GM18507 (cell line): ENCODE data around the gene TMEM9.
A peak's percentile ranks its signal among the peaks of the same experiment; 100 is the strongest.

ENCODE experiments used
- DNase-seq: peaks from one replicate; pipeline ENCODE4 v3.0.0; 2011; ENCODE audit warnings: low read depth; ENCODE audit not compliant: insufficient read length; ENCODE audit errors: extremely low spot score
- FAIRE-seq: peaks from 2 replicates; lab custom pipeline; 2011; peaks lifted over from hg19 to GRCh38; lab: Jason Lieb, UNC

Gene TMEM9

DNA sequence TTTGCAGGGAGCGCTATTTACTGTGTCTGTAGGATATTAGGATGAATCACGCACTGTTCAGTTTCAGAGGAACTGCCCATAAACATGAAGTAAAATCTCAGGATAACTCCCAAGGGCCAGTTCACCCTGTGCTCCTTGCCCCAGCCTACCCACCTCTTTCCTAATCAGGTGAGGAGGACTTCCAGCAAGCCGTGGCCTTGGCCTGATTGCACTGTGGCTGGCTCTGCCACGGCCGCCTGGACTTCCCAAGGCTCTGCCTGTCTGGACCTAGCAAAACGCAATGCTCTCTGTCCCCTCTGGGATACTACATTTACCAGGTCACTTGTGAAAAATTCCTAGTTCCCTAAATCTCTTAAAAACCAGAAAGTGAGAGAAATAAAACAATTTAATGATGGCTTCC, 19.9 kb downstream of the TMEM9 start:
- no peak for FAIRE-seq

DNA sequence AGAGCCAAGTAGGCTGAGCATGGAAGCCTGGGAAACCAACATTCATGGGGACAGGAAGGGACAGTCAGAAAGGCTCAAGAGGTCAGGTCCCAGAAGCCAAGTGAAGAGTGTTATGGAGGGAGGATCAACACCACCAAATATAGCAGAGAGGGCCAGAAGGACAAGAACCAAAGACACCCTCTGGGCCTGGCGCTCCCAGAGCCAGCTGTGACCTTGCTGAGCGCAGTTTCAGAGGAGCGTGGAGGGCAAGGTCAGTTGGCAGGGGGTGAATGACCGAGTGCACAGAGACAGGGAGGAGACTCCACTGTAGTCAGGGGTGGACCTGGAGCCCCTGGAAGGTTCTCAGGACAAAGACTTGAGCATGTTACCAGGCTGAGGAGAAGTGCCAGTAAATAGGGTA, 22.9 kb downstream of the TMEM9 start:
- DNase-seq (no peak), FAIRE-seq (no peak)

More for the DNA sequence above, 19.9 kb downstream of the TMEM9 start:
- no peak for DNase-seq

DNA sequence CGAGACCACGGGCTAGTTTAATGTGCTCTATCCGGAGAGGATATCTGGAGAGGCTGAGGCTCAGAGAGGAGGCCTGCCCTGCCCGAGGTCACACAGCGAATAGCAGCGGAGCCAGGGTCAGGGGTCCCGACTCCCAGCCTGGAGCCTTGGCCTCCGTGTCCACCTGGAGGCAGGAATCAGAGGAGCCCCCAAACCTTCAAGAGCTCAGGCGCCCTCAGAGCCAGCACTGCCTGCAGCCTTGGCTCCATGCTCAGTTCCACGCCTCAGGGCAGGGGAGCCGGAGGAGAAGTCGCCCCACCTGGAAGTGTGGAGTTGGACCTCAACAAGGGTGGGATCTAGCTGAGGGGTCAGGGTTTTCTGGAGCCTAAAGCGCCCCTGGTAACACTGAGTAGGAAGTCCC, 25.3 kb downstream of the TMEM9 start:
- no peak for DNase-seq
- no peak for FAIRE-seq

DNA sequence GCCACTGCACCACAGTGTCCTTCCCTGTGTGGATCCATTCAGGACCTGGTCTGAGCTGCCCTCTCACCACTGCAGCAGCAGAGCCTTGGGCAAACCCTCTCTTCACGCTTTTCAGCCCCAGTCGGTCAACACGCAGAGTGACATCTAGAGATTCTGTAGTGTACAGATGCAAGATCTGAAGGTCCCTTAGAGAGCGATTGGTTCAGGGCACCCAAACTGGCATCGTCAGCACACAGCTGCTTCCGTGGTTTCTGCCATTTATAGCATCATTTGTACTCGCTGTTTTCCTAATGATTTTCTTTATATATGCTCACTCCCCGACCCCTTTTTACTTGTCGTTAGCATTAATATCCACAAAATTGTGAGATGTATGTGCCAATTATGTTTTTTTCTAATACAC, 25.8 kb downstream of the TMEM9 start:
- FAIRE-seq: no peak

DNA sequence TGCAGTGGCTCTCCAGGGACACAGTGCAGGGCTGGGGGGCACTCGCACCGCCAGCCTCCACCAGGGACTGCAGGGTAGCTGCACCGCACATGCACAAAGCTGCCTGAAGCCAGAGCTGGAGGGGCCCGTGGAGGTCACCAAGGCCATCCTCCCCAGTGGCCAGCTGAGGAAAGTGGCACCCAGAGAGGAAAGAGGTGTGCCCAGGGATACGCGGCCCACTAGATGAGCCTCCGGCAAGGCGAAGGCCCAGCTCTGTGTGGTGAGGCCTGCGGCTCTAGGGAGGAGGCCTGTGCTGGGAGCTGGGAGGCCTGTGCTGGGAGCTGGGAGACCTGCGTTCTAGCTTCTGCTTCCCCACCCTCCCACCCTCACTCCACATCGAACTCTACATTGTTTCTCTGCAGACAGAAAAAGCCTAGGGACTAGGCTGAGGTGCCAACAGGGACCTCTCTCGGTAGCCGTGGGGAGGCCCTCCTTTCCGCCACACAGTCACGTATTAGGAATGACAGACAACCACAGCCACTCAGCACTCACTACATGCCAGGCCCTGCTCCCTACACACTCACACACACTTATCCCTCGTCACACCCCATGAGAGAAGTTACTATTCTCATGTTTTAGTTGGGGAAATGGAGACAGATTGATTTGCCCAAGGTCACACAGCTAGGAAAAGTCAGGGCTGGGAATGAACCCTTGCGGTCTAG, 26.4 kb downstream of the TMEM9 start:
- no peak for DNase-seq
- FAIRE-seq: no peak

More for the DNA sequence above, 25.8 kb downstream of the TMEM9 start:
- DNase-seq: no peak

DNA sequence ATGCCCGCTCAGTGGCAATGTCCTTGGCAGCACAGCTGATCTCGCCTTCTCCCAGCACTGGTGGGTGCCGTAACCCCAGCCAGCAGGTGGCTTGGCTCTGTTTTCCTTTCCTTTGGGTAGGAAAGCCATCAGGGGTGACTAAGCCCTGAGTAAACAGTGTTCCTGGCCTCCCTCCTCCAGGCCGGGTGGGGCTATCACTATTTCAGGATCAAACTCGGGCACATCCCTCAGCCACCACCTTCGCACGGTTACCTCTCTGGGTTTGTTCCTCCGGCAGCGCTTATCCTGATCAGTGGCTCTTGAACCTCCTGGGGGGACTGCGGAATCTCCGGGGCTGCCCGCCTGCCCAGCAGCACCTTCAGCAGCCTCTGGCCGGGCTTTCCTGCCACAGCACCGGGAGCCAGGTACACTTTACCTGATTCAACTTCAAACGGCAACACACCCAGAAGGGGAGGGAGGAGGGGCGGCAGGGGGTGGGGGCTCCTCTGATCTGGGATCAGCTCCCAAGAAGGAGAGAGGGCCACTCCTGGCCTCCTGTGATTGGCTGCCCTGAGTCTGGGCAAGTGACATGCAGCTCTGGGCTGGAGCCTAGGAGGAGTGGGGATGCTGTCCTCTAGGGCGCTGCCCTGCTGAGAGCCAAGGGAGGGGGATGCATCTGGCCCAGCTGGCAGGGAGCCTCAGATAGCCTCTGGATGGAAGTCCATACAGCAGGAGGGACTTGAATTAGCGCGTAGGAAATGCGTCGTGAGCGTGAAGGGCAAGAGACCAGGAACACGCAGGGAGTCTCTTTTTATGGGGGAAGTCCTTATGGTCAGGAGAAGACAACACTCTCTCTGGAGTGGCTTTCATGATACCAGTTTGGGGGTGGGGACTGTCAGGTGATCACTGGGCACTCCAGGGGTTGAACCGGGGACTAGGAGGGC, 27.2 kb downstream of the TMEM9 start, which contains the start of gene ASCL5:
Gene ASCL5, minus strand, starts transcription at position 353 of the 923 bp plus-strand sequence. CDS start 11,812 bp downstream, outside the sequence.
- no peak for DNase-seq
- FAIRE-seq: no peak

DNA sequence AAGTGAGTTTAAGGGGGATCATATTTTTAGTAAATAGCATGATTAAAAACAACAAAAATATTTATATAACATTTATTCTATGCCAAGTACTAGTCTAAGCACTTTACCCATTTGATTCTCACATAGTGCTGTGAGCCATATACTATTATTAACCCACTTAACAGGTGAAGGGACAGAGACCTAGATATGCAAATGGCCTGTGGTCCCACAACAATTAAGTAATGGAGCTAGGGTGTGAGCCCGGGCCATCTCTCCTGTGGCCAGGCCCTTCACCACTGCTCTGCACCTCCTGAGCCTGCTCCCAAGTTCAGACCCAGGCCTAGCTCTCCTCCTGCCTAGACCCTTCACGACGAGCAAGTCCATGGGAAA, 27.8 kb downstream of the TMEM9 start:
- FAIRE-seq (no peak), DNase-seq (no peak)

DNA sequence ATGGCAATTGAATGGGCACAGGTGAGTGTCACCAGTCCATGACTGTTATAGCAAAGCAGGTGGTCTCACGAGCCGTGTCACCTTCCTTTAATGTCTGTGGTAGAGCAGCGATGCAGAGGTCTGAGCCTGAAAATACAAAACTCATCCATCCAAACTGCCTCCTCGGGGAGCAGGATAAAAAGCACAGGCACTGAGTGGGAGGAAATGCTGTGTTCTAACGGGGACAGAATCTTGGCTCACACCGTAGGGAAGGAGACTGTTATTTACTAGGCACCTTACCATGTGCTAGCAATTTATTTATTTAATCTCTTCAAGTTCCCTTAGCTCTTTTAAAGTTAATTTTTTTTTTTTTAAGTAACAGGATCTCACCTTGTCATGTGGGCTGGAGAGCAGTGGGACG, 28.5 kb downstream of the TMEM9 start:
- DNase-seq: no peak
- no peak for FAIRE-seq

DNA sequence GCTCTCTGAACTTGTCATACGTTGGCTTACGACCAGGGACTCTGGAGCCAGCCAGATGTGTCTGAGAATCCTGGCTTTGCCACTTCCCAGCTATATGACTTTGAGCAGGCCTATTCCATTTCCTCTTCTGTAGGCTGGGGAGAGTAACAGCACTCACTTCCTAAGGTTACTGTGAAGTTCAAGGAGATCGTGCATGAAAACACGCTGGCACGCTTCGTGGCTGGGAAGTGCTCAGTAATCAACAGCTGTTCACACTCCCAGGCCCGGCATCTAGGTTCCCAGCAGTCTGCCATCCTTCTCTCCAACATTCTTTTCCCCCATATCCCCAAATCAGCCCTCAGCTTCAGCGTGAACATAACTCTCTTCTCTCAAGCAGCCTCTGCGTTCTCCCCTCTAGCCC, 29.3 kb downstream of the TMEM9 start:
- DNase-seq (no peak), FAIRE-seq (no peak)

DNA sequence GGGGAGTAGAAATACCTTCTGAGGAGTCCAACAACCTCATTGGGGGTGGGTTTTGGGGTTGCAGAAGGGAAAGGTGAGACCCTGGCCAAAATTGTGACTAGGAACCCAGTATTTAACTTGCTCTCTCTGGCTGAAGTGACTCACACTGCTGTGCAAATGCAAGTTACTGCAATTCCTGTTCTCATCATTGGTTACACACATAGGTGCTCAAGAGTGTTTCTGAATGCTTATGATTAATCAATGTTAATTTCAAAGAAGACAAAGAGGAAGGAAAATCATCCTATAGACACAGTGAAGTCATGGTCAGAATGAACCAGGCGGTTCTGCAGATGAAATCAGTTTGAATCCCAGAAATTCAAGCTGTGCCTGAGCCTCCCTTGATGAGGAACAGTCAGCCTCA, 30.4 kb downstream of the TMEM9 start:
- FAIRE-seq: no peak
- no peak for DNase-seq

DNA sequence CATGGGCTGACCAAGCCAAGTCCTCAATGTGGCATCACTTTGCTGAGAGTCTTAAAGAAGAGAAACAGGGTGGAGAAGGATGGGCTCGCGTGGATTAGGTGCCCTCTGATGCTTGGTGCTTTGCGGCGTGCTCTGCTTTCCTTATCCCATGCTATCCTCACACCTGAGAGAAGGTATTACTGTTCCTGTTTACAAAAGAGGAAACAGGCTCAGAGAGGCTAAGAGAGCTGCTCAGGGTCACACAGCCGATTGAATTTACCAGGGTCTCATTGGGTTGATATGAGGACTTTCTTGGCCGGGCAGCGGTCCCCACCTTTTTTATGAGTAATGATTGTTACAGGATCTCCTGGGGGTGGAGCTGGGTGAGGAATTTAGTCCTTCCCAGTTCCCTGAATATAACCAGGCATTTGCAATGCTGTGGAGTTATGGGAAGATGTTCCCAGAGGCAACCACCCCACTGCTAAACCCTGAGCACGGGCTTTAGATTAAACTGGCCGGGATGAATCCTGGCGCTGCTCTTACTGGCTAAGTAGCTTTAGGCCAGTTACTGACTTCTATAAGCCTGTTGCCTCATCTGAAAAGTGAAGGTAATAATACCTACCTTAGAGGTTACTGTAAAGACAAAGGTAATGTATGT, 31.8 kb downstream of the TMEM9 start:
- DNase-seq (no peak), FAIRE-seq (no peak)

DNA sequence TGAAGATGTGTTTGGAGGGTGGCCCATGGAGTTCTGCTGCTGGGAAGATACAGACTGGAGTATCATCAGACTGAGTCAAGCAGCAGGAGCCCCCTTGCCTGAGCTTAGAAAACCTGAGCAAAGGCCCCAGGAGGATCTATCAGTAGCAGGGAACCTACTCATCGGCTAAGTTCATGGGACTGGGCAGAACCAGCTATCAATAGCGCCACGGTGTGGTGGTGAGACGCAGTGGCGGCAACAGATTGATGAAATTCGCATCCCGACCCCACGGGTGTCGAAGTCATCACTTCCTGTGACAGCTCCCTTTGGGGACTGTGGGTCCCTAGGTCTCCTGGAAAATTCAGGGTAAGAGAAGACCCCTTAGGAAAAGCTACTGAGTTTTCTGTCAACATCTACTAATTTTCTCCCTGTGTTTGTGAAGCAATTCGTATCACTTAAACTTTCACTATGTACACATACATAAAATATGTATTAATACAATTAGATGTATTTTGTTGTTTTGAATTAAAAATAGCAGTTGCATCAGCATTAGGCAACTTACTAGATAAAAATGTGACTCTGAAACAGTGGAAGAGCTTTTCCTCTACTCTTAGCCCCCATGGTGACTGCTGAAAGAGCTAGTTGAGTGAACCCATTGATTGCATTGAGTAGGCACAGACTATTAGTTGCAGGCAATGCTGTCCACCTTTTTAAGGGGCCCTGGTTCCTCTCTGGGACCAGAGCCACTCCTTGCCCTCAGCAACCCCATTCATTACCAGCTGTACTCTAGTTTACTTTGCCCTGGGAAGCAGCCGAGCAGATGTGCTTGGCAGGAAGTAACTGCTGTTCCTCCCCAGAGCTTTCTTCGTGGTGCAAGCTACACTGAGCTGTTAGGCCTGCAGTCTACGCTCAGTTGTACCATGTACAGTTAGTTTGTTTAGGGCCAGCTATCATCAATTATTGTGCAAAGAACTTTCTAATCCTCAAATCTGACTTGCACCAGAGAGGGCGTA, 34.8 kb downstream of the TMEM9 start:
- FAIRE-seq: peak; percentile 76

DNA sequence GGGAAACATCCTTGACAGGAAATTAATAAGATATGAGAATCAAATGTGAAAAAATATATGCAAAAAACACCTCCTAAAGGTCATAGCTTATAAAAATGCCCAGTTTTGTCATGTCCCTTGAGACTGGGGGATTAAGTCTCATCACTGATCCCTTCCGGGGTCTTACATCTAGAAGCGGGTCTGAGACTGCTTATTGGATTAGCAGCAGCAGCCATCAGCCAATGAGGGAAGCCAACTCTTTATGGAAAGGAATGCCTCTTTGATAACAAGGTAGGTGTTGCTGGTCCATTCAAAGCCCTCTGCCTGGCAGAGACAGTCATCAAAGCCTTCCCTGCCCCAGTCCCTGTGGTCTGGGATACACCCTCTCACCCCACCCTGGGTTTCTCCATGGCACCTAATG, 38.2 kb downstream of the TMEM9 start:
- FAIRE-seq (no peak), DNase-seq (no peak)

More for the DNA sequence above, 34.8 kb downstream of the TMEM9 start:
- peak; percentile 12 for DNase-seq

DNA sequence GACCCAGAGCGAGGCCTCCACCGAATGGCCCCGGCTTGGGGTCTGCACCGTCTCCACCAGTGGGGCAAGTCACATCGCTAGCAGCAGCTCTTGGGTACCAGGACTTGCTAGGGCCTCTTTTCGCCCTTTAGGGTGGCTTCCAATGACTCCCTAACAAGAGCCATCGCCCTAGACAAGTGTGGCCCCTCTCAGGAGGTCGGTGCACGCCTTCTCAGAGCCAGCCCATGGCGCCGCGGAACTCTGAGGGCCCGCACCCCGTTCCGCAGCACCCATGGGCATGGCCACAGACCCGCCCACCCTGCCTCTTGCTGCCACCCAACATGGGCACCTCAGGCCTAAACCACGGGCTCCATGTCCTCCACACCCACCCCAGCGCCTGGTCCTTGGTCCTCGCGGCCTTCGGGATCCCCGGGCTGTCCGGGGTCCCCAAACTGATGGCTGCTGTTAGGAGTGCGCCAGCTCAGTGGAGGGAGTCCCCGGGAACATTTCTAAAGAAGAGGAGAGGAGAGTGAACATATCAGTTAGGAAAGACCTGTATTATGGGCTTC, 38.8 kb downstream of the TMEM9 start:
- no peak for FAIRE-seq
- DNase-seq: no peak

DNA sequence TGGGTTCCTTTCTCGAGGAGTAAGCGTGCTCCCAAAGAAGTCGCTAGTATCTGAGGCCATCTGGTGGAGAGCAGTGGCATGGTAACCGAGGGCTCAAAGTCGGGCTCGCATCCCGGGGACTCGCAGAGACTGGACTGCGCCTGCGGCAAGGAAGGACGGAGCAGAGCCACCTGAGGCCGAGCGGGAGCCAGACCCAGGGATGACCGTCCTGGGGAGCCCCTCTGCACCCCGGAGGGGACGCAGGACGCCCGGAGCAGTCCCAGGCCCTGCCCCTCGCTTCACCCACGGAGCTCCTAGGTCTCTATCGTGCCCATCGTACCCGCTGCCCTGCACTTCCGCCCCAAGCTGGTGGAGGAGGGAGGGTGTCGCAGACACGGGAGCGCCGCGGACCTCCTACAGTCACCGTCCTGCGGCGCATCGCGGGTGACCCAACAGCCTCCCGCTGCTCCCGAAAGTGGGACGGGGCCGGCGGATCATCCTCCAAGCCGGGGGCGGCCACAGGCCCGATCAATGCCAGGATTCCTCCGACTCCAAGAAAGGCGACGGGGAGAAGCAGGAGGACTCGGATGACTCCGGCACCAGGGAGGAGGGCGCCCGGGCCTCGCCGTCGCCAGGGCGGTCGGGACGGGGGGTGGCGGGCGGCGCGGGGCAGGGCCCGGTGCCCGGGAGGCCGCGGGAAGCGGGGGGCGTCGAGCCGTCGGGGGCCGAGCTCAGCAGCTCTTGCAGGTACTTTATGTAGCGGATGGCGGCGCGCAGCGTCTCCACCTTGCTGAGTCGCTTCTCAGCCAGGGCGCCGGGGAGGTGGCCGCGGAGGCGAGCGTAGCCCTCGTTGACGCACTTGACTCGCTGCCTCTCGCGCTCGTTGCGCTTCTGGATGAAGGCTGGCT, 39.8 kb downstream of the TMEM9 start:
- DNase-seq (peak; percentile 76), FAIRE-seq (peak; percentile 94)

DNA sequence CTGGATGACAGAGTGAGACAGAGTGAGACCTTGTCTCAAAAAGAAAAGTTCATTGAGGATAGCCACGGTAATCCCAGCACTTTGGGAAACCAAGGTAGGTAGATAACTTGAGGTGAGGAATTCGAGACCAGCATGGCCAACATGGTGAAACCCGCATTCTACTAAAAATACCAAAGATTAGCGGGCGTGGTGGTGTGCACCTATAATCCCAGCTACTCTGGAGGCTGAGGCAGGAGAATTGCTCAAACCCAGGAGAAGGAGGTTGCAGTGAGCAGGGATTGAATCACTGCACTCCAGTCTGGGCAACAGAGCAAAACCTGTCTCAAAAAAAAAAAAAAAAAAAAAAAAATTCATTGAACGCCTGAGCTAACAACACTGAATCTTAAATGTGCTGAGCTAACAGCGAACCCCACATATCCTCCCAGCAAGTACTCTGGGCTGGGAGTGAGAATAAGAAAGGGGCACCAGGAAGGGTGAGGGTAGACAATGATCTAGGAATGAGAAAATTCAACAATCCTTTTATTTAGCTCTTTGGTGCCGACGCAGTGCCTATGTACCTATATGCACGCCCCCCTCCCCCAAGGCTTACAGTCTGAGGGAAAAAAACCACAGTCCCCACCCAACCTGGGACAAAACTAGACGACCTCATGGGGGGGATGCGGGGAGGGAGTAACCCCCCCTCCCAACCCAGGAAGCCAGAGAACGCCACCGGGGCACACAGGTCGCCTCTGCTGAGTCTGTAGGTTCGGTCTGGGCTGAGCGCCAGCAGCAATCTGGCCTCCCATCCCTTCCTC, 40.6 kb downstream of the TMEM9 start:
- FAIRE-seq: no peak
- DNase-seq: no peak

DNA sequence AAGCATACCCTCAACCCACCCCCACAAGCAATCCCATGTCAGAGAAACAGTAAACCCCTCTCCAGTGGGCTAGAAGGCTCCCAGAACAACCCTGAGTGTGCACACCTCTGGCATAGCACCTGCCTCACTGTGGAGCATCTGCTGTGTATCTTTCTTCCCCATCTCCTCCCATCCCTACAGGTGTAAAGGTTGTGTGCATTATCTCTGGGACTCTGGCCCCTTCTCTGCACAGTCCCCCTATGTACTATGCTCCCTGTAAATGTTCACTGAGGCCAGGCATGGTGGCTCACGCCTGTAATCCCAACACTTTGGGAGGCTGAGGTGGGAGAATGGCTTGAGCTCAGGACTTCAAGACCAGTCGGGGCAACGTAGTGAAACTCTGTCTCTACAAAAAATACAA, 41.3 kb downstream of the TMEM9 start:
- DNase-seq (no peak), FAIRE-seq (no peak)
